HG02759 (cell line): Measurements from ENCODE around the gene PTPRK.

Experiments used
- ATAC-seq: cut with Tn5 transposase; IDR thresholded peaks from one replicate; pipeline ENCODE4 v1.9.1; 2021; ENCODE audit warnings: mild to moderate bottlenecking, moderate library complexity; ENCODE audit not compliant: unreplicated experiment

Gene PTPRK

GRCh38 chr6:128208851-128209580, 311.4 kb downstream of the PTPRK start:
- no peak for ATAC-seq

- ATAC-seq, result no peak
Measured at GRCh38 chr6:128208078-128208477, 312.3 kb downstream of the PTPRK start.

GRCh38 chr6:128206610-128207426, 313.6 kb downstream of the PTPRK start:
- no peak for ATAC-seq

GRCh38 chr6:128204616-128205015, 315.8 kb downstream of the PTPRK start:
- ATAC-seq, result no peak

GRCh38 chr6:128202169-128202765, 318.1 kb downstream of the PTPRK start:
- no peak for ATAC-seq

GRCh38 chr6:128200789-128201188, 319.6 kb downstream of the PTPRK start:
- ATAC-seq, result no peak

GRCh38 chr6:128199461-128199860, 320.9 kb downstream of the PTPRK start:
- no peak for ATAC-seq

- ATAC-seq, result no peak
Measured at GRCh38 chr6:128192972-128193371, 327.4 kb downstream of the PTPRK start.

- ATAC-seq, result no peak
Measured at GRCh38 chr6:128188678-128189077, 331.7 kb downstream of the PTPRK start.

- no peak for ATAC-seq
Measured at GRCh38 chr6:128186729-128187128, 333.7 kb downstream of the PTPRK start.

GRCh38 chr6:128179876-128180438, 340.4 kb downstream of the PTPRK start:
- ATAC-seq, result no peak

- no peak for ATAC-seq
Measured at GRCh38 chr6:128174724-128175123, 345.7 kb downstream of the PTPRK start.

GRCh38 chr6:128172752-128173682, 347.4 kb downstream of the PTPRK start:
- no peak for ATAC-seq

- ATAC-seq, result no peak
Measured at GRCh38 chr6:128172081-128172480, 348.3 kb downstream of the PTPRK start.

- no peak for ATAC-seq
Measured at GRCh38 chr6:128171182-128171581, 349.2 kb downstream of the PTPRK start.

- ATAC-seq, result no peak
Measured at GRCh38 chr6:128168244-128168643, 352.2 kb downstream of the PTPRK start.

- no peak for ATAC-seq
Measured at GRCh38 chr6:128167552-128167951, 352.8 kb downstream of the PTPRK start.

GRCh38 chr6:128164254-128164653, 356.1 kb downstream of the PTPRK start:
- ATAC-seq, result no peak

- no peak for ATAC-seq
Measured at GRCh38 chr6:128162423-128162822, 358.0 kb downstream of the PTPRK start.

GRCh38 chr6:128161839-128162238, 358.6 kb downstream of the PTPRK start:
- ATAC-seq, result no peak
